DOHH2 (cell line): Measurements from ENCODE around the gene DMD.

Experiments used
- CTCF ChIP-seq: fragments of 200-600 bp; sonication (generic); IDR thresholded peaks from one replicate; pipeline ENCODE4 v1.5.1; 2014; ENCODE audit warnings: antibody characterized with exemption, mild to moderate bottlenecking, low read depth, low read length; ENCODE audit not compliant: poor library complexity, severe bottlenecking
- EZH2phosphoT487 ChIP-seq: fragments of 200-600 bp; sonication (generic); IDR thresholded peaks from 2 replicates; pipeline ENCODE4 v1.6.1; 2017; ENCODE audit warnings: borderline replicate concordance, mild to moderate bottlenecking, antibody characterized with exemption, low read length, moderate library complexity, mixed read lengths

GRCh38 chrX:33045245-33045644 is 166.1 kb downstream of the DMD start:
- no peak for TF ChIP-seq CTCF
- TF ChIP-seq EZH2phosphoT487: no peak
